WTC11 (cell line): Measurements from ENCODE around the gene NUDT22. TPM values are rescaled to one million over a fixed set of nuclear protein-coding genes. Genes with fewer than 3 reads are reported as not detected.

Source experiments
- ATAC-seq: fragments of 200-7000 bp; cut with Tn5 transposase; 2 replicates; pipeline ENCODE4 v1.10.0; 2021; ENCODE audit warnings: mild to moderate bottlenecking, moderate library complexity
- CTCF ChIA-PET: fragments of 300-600 bp; sonication (Branson Sonifier 250); formaldehyde crosslinking; loops from one replicate; lab custom pipeline; 2021; ENCODE audit warnings: antibody characterized with exemption; lab: Charles Lee
- POLR2A ChIA-PET: fragments of 350-600 bp; sonication (Branson Sonifier 250); formaldehyde crosslinking; loops from one replicate; lab custom pipeline; 2021; ENCODE audit warnings: antibody characterized with exemption; lab: Charles Lee
- DNase-seq: peaks from one replicate; pipeline ENCODE4 v3.0.0; 2021; ENCODE audit warnings: low spot score
- H3K27ac Mint-ChIP-seq: 2 replicates; pipeline ENCODE4 v1.8.0; 2021; ENCODE audit warnings: mixed read lengths
- H3K27me3 Mint-ChIP-seq: 2 replicates; pipeline ENCODE4 v1.8.0; 2021; ENCODE audit warnings: low read depth, mild to moderate bottlenecking, moderate library complexity, mixed read lengths
- H3K36me3 Mint-ChIP-seq: 2 replicates; pipeline ENCODE4 v1.8.0; 2021; ENCODE audit warnings: mixed read lengths
- H3K4me1 Mint-ChIP-seq: 2 replicates; pipeline ENCODE4 v1.8.0; 2022; ENCODE audit warnings: mixed read lengths
- H3K4me3 Mint-ChIP-seq: 2 replicates; pipeline ENCODE4 v1.8.0; 2021; ENCODE audit warnings: mild to moderate bottlenecking, moderate library complexity, mixed read lengths
- H3K9me3 Mint-ChIP-seq: 2 replicates; pipeline ENCODE4 v1.8.0; 2021; ENCODE audit warnings: mixed read lengths
- ATF2 ChIP-seq: sonication (generic); formaldehyde crosslinking; IDR thresholded peaks from 2 replicates; pipeline ENCODE4 v1.8.1; 2022; ENCODE audit warnings: low read depth, missing genetic modification reagents, borderline replicate concordance
- CREB1 ChIP-seq: sonication (generic); formaldehyde crosslinking; IDR thresholded peaks from 2 replicates; pipeline ENCODE4 v1.8.0; 2023; ENCODE audit warnings: mild to moderate bottlenecking, missing genetic modification reagents
- ETV6 ChIP-seq: sonication (generic); formaldehyde crosslinking; IDR thresholded peaks from 2 replicates; pipeline ENCODE4 v1.8.1; 2022; ENCODE audit warnings: mild to moderate bottlenecking, missing genetic modification reagents
- FOXK1 ChIP-seq: sonication (generic); formaldehyde crosslinking; IDR thresholded peaks from 2 replicates; pipeline ENCODE4 v1.8.0; 2022; ENCODE audit warnings: mild to moderate bottlenecking, moderate library complexity, missing genetic modification reagents
- GABPB1 ChIP-seq: sonication (generic); formaldehyde crosslinking; IDR thresholded peaks from 2 replicates; pipeline ENCODE4 v1.8.1; 2023; ENCODE audit warnings: mild to moderate bottlenecking, missing genetic modification reagents
- IRF2 ChIP-seq: sonication (generic); formaldehyde crosslinking; IDR thresholded peaks from 2 replicates; pipeline ENCODE4 v1.8.0; 2022; ENCODE audit warnings: low read depth, missing genetic modification reagents, borderline replicate concordance
- MAX ChIP-seq: sonication (generic); formaldehyde crosslinking; IDR thresholded peaks from 2 replicates; pipeline ENCODE4 v1.8.0; 2022; ENCODE audit warnings: mild to moderate bottlenecking, missing genetic modification reagents
- MLX ChIP-seq: sonication (generic); formaldehyde crosslinking; IDR thresholded peaks from 2 replicates; pipeline ENCODE4 v1.8.1; 2023; ENCODE audit warnings: mild to moderate bottlenecking, missing genetic modification reagents, moderate library complexity
- MYBL2 ChIP-seq: sonication (generic); formaldehyde crosslinking; IDR thresholded peaks from 2 replicates; pipeline ENCODE4 v1.8.1; 2023; ENCODE audit warnings: mild to moderate bottlenecking, moderate library complexity, missing genetic modification reagents
- NFE2L1 ChIP-seq: sonication (generic); formaldehyde crosslinking; IDR thresholded peaks from 2 replicates; pipeline ENCODE4 v1.8.1; 2023; ENCODE audit warnings: missing genetic modification reagents
- TCF7 ChIP-seq: sonication (generic); formaldehyde crosslinking; IDR thresholded peaks from 2 replicates; pipeline ENCODE4 v1.8.0; 2022; ENCODE audit warnings: mild to moderate bottlenecking, low read depth, missing genetic modification reagents, moderate library complexity
- TP53 ChIP-seq: sonication (generic); formaldehyde crosslinking; IDR thresholded peaks from 2 replicates; pipeline ENCODE4 v1.8.1; 2023; ENCODE audit warnings: mild to moderate bottlenecking, missing genetic modification reagents
- ZBTB21 ChIP-seq: sonication (generic); formaldehyde crosslinking; IDR thresholded peaks from 2 replicates; pipeline ENCODE4 v1.8.1; 2023; ENCODE audit warnings: mild to moderate bottlenecking, missing genetic modification reagents, borderline replicate concordance
- ZNF281 ChIP-seq: sonication (generic); formaldehyde crosslinking; IDR thresholded peaks from 2 replicates; pipeline ENCODE4 v1.8.0; 2023; ENCODE audit warnings: mild to moderate bottlenecking, missing genetic modification reagents
- ZNF423 ChIP-seq: fragments of 250-450 bp; sonication (Bioruptor Pico); IDR thresholded peaks from 2 replicates; pipeline ENCODE4 v2.1.2; 2022; ENCODE audit warnings: mild to moderate bottlenecking, moderate library complexity
- total RNA-seq: library from RNA; stranded (reverse); gene quantifications from 3 replicates; pipeline ENCODE4 v1.2.3, GENCODE V29; 2021
- TF ChIP-seq, protein P1 (sequence below): sonication (generic); formaldehyde crosslinking; IDR thresholded peaks from 2 replicates; pipeline ENCODE4 v1.8.1; 2022; ENCODE audit warnings: low read depth, mild to moderate bottlenecking, moderate library complexity, missing genetic modification reagents, borderline replicate concordance
- TF ChIP-seq, protein P2 (sequence below): sonication (generic); formaldehyde crosslinking; IDR thresholded peaks from 2 replicates; pipeline ENCODE4 v1.8.0; 2022; ENCODE audit warnings: missing genetic modification reagents
- TF ChIP-seq, protein P3 (sequence below): sonication (generic); formaldehyde crosslinking; IDR thresholded peaks from 2 replicates; pipeline ENCODE4 v1.8.1; 2023; ENCODE audit warnings: mild to moderate bottlenecking, moderate library complexity, missing genetic modification reagents

Gene NUDT22
- total RNA-seq, 1 experiment from 2014 or later, result 64.4 TPM

DNA sequence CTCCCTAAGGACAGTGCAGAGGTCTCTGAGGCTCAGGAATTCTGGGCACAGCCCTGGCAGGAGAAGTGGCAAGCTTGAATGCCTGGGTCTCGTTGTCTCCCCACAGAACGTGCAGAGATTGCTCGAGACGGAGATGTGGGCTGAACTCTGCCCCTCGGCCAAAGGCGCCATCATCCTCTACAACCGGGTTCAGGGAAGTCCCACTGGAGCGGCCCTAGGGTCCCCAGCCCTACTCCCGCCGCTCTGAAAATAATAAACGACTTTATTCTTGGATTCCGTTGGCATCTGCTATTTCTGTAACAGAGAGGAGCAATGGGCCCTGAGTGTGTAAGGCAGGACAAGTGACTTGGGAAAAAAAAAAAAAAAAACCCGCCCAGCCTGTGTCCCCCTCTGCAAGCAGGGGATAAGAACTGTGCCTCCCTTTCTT lies 3.7 kb downstream of the NUDT22 start:
- POLR2A ChIA-PET, result interaction anchor here (0.5 to 1.0 kb wide), 4 partner anchors 20 to 221 kb away, joined by 3 to 5 read pairs (median 3); partner anchors contain the start of genes PRDX5 and STIP1
- peak overlapping the region; percentile 80 for H3K27ac Mint-ChIP-seq
- no peaks in the 10 kb centered on the region for H3K36me3 Mint-ChIP-seq
- no peaks in the 10 kb centered on the region for H3K9me3 Mint-ChIP-seq
- H3K27me3 Mint-ChIP-seq, result peaks cover 16% of the 10 kb centered on the region
- ATAC-seq, result no peak
- peaks cover 39% of the 10 kb centered on the region for H3K4me1 Mint-ChIP-seq
- peak overlapping the region; percentile 82 for H3K4me3 Mint-ChIP-seq
- 0 out of 2 replicates have a peak, but pooled peaks have one; percentile 15 for TF ChIP-seq MYBL2 (CRISPR knock-in tag)
- no peak for TF ChIP-seq CREB1
- TF ChIP-seq, protein P1, sequence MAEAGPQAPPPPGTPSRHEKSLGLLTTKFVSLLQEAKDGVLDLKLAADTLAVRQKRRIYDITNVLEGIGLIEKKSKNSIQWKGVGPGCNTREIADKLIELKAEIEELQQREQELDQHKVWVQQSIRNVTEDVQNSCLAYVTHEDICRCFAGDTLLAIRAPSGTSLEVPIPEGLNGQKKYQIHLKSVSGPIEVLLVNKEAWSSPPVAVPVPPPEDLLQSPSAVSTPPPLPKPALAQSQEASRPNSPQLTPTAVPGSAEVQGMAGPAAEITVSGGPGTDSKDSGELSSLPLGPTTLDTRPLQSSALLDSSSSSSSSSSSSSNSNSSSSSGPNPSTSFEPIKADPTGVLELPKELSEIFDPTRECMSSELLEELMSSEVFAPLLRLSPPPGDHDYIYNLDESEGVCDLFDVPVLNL, result no peak
- no peak for DNase-seq
- CTCF ChIA-PET, result interaction anchor here (0.6 to 2.8 kb wide), 3 partner anchors 21 to 127 kb away, joined by 3 to 25 read pairs (median 3); partner anchors contain the start of gene PLCB3

GRCh38 chr11:64230171-64230984 lies 4.3 kb downstream of the NUDT22 start, which contains the start of gene DNAJC4:
TSS of gene DNAJC4 (plus strand) at chr11:64230548. CDS start at chr11:64230855, 307 bp downstream.
- peaks cover 16% of the 10 kb centered on the region for H3K27me3 Mint-ChIP-seq
- ChIA-PET CTCF (interaction anchor here (0.6 to 2.8 kb wide), 5 partner anchors 17 to 126 kb away, joined by 3 to 25 read pairs (median 3); partner anchors contain the start of gene PLCB3), POLR2A (interaction anchor here (0.5 to 1.0 kb wide), 4 partner anchors 21 to 221 kb away, joined by 3 to 5 read pairs (median 3); partner anchors contain the start of genes PRDX5 and STIP1)
- ATAC-seq (peak; percentile 53), DNase-seq (peak; percentile 96)
- H3K9me3 Mint-ChIP-seq, result no peaks in the 10 kb centered on the region
- peak within 1 kb of the TSS; percentile 90 for H3K27ac Mint-ChIP-seq
- peaks cover 1% of the 10 kb centered on the region; the same call in 1 of the 2 replicates for H3K36me3 Mint-ChIP-seq
- H3K4me1 Mint-ChIP-seq, result peaks cover 36% of the 10 kb centered on the region
- H3K4me3 Mint-ChIP-seq, result peak within 1 kb of the TSS; percentile 82
- TF ChIP-seq MAX (CRISPR knock-in tag), result peak; percentile 71
- TF ChIP-seq, protein P2, sequence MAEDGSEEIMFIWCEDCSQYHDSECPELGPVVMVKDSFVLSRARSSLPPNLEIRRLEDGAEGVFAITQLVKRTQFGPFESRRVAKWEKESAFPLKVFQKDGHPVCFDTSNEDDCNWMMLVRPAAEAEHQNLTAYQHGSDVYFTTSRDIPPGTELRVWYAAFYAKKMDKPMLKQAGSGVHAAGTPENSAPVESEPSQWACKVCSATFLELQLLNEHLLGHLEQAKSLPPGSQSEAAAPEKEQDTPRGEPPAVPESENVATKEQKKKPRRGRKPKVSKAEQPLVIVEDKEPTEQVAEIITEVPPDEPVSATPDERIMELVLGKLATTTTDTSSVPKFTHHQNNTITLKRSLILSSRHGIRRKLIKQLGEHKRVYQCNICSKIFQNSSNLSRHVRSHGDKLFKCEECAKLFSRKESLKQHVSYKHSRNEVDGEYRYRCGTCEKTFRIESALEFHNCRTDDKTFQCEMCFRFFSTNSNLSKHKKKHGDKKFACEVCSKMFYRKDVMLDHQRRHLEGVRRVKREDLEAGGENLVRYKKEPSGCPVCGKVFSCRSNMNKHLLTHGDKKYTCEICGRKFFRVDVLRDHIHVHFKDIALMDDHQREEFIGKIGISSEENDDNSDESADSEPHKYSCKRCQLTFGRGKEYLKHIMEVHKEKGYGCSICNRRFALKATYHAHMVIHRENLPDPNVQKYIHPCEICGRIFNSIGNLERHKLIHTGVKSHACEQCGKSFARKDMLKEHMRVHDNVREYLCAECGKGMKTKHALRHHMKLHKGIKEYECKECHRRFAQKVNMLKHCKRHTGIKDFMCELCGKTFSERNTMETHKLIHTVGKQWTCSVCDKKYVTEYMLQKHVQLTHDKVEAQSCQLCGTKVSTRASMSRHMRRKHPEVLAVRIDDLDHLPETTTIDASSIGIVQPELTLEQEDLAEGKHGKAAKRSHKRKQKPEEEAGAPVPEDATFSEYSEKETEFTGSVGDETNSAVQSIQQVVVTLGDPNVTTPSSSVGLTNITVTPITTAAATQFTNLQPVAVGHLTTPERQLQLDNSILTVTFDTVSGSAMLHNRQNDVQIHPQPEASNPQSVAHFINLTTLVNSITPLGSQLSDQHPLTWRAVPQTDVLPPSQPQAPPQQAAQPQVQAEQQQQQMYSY (CRISPR knock-in tag), result no peak
- 0 out of 2 replicates have a peak, but pooled peaks have one; percentile 35 for TF ChIP-seq ZNF281
- TF ChIP-seq NFE2L1 (CRISPR knock-in tag), result no peak
- no peak for TF ChIP-seq IRF2 (CRISPR knock-in tag)
- TF ChIP-seq, protein P3, sequence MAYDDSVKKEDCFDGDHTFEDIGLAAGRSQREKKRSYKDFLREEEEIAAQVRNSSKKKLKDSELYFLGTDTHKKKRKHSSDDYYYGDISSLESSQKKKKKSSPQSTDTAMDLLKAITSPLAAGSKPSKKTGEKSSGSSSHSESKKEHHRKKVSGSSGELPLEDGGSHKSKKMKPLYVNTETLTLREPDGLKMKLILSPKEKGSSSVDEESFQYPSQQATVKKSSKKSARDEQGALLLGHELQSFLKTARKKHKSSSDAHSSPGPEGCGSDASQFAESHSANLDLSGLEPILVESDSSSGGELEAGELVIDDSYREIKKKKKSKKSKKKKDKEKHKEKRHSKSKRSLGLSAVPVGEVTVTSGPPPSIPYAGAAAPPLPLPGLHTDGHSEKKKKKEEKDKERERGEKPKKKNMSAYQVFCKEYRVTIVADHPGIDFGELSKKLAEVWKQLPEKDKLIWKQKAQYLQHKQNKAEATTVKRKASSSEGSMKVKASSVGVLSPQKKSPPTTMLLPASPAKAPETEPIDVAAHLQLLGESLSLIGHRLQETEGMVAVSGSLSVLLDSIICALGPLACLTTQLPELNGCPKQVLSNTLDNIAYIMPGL (CRISPR knock-in tag), result no peak
- 0 out of 2 replicates have a peak, but pooled peaks have one; percentile 21 for TF ChIP-seq GABPB1 (CRISPR knock-in tag)
- peak; percentile 58 for TF ChIP-seq FOXK1 (CRISPR knock-in tag)
- no peak for TF ChIP-seq MLX (CRISPR knock-in tag)
- no peak for TF ChIP-seq ATF2 (CRISPR knock-in tag)
- peak; percentile 27; the same call in 1 of the 2 replicates for TF ChIP-seq ZBTB21 (CRISPR knock-in tag)
- 0 out of 2 replicates have a peak, but pooled peaks have one; percentile 35 for TF ChIP-seq ETV6 (CRISPR knock-in tag)
- no peak for TF ChIP-seq TP53 (CRISPR knock-in tag)
- 0 out of 2 replicates have a peak, but pooled peaks have one; percentile 35 for TF ChIP-seq ZNF423 (CRISPR knock-in tag)
- no peak for TF ChIP-seq TCF7 (CRISPR knock-in tag)
